T-helper 2 cell treated with Interferon-gamma antibody and Interleukin-4, amounts not matched to agents 100 ng/mL and 5 ng/mL, for 36 hours (primary cell): ENCODE results near the gene AMT. TPM values are rescaled to one million over a fixed set of nuclear protein-coding genes. Genes with fewer than 3 reads are reported as not detected.
"Not testable (repeated sequence)": the region's sequence is repeated elsewhere in the genome, so short reads cannot be mapped to it uniquely, and the experiment has no call there.

Experiments used
- intact Hi-C: fragments of 100-400 bp; cut with micrococcal nuclease; formaldehyde crosslinking; loops from one replicate; pipeline ENCODE4 v1.15.1; 2023
- total RNA-seq: library from RNA; stranded (reverse); gene quantifications from 2 replicates; pipeline ENCODE4 v1.2.3, GENCODE V29; 2022

The AMT gene
- total RNA-seq, 1 donor from 2014 or later = 4.8 TPM

DNA sequence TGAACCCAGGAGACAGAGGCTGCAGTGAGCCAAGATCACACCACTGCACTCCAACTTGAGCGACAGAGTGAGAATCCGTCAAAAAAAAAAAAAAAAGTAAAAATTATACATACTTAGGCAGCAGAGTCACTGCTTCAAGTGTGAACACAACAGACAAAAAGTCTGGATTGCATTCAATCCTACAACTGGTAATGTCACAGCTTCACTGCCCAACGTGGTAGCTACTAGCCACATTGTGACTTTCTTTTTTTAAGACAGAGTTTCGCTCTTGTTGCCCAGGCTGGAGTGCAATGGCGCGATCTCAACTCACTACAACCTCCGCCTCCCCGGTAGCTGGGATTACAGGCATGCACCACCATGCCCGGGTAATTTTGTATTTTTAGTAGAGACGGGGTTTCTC, 31.0 kb downstream of the AMT start:
- intact Hi-C loops = not testable (repeated sequence)

DNA sequence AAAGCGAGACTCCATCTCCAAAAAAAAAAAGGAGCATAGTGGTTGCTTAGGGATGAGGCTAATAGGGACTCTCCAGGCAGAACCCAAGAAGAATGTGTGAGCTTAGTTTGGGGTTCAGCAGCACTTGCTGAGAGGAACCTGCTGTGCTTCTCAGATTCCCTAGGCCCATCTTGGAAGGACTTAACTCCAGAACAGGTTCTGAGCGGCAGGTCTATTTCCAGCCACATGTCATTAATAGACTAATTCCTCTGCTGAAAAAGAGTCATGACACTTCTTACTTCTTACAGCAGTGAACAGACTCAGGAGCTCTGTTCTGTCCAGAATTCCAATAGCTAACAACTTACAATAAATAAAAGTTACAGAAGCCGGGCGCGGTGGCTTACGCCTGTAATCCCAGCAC, 33.0 kb downstream of the AMT start:
- intact Hi-C loops = no loop called here

DNA sequence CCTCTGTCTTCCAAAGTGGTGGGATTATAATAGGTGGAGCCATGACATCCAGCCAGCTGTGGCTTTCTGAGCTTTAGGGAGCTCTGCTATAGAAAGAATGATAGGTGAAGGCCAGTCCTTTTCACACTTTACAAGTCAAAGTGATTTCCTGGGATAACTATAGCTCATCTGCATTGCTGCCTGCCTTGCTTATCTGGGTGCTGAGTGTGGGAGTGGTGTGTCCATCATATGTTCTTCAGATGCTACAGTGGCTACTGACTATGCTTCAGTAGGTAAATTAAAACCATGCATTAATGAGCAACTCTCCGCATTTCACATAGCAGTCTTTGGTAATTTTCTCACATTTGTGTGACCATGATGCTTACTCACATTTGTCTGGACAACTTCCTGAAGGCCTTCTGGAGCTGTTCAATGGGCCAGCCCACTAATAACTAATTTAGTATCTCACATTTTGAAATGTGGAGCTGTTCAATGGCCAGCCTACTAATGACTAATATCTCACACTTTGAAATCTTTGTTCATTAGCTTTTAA, 33.9 kb downstream of the AMT start:
- intact Hi-C loops = no loop called here

DNA sequence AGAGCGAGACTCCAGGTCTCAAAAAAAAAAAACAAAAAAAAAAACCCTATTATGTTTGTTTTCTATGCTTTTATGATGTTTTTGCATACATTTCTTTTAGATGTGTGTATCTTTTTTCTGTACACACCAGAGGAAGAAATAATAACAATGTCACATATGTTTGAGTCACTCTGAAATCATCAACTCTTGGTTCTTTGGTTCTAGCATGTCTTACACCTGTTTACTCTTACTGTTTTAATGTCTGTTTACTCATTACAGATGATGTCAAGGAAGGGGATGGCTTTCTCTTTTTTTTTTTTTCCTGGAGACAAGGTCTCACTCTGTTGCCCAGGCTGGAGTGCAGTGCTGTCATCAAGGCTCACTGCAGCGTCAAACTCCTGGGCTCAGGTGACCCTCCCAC, 34.6 kb downstream of the AMT start:
- intact Hi-C loops = no loop called here

DNA sequence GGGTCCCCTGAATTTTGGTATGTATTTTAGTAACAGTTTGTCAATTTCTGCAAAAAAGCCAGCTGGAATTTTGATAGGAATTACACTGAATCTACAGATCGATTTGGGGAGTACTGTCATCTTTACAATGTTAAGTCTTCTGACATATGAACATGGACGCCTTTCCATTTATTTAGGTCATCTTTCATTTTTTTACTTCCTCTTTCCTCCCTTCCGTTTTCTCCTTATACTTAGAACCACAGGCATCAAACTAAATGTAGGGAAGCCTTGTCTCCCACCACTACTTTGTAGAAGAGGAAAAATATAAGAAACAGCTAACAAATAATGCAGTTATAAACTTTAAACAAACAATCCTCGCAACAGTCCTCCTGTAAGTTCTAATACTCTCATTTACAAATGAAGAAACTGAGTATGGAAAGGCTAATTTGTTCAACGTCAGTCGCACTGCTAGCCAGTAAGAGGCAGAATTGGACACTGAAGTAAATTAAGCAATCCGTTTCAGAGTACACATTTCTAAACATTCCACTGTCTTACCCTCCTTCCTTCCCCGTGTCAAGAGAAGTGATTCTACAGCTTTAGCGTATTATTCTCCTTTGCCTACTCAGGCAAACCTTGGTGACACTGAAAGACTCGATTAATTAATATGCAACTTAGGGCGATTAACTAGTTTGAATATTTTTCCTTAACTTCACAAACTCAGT, 36.1 kb downstream of the AMT start:
- intact Hi-C loops = no loop called here

DNA sequence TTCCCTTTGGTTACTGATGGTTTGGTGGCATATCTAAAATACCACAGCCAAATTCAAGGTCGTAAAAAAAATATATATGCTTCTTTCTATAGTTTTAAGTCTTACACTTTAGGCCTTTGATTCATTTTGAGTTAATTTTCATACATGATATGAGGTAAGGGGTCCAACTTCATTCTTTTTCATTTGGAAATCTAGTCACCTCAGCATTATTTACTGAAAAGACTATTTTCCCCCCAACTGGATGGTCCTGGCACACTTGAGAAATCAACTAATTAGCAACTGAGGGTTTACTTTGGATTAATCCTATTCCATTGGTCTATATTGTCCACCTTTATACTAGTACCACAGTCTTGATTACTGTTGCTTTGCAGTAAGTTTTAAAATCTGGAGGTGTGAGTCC, 36.7 kb downstream of the AMT start:
- intact Hi-C loops = no loop called here

DNA sequence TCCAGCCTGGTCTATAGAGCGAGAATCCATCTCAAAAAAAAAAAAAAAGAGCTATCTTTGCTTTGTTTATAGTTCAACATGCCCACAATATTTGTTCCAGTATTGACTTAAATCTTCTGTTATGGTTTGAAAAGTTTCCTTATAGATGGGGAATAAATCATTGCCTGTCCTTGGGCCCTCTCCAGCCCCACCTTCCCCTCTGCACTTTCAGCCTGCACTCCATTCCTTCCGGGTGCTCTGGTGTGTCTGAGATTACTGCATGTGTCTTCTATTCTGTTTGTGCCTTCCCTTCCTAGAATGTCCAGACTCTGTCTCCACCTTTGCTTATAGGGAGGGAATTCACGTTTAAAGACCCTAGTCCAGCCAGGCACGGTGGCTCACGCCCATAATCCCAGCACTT, 38.9 kb downstream of the AMT start:
- intact Hi-C loops = no loop called here

DNA sequence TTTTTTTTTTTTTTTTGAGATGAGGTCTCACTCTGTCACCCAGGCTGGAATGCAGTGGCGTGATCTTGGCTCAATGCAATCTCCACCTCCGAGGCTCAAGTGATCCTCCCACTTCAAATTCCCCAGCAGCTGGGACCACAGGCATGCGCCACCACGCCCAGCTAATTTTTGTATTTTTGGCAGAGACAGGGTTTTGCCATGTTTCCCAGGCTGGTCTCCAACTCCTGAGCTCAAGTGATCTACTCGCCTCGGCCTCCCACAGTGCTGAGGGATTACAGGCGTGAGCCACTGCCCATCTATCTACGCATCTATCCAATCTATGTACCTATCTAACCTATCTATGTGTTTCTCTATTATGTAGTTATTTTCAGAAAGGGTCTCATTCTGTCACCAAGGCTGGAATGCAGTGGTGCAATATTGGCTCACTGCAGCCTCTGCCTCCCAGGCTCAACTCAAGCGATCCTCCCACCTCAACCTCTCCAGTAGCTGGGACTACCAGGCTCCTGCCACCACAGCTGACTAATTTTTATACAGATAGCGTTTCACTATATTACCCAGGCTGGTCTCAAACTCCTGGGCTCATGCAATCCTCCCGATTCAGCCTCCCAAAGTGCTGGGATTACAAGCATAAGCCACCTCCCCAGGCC, 43.9 kb downstream of the AMT start:
- intact Hi-C loops = no loop called here

DNA sequence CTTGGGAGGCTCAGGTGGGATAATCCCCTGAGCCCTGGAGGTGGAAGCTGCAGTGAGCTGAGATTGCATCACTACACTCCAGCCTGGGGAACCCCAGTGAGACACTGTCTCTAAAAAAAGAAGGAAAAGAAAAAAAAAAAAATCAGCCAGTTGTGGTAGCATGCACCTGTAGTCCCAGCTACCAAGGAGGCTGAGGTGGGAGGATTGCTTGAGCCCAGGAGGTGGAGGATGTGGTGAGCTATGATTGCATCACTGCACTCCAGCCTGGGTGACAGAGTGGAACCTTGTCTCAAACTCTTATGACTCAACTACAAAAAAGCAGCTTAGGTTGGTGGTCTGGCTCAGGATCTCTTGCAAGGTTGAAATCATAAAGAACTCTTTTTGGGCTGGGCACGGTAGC, 44.8 kb downstream of the AMT start:
- intact Hi-C loops = no loop called here

DNA sequence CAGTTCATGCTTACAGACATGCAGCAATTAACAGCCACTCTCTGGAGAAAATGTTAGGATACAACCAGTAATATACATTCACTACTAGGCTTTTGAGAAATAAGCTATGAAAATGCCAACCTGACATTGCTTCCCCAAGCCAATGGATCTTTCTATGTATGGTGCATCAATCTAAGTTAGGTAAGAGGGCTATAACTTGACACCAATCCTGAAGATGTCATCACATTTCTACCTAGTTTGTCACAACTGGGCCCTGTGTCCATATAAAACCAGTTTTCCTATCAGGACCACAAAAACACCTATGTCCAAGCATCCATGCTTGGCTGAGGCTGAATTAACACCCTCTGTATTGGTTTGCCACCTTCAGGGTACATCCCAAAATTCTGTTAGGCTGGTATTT, 50.3 kb downstream of the AMT start:
- intact Hi-C loops = no loop called here

DNA sequence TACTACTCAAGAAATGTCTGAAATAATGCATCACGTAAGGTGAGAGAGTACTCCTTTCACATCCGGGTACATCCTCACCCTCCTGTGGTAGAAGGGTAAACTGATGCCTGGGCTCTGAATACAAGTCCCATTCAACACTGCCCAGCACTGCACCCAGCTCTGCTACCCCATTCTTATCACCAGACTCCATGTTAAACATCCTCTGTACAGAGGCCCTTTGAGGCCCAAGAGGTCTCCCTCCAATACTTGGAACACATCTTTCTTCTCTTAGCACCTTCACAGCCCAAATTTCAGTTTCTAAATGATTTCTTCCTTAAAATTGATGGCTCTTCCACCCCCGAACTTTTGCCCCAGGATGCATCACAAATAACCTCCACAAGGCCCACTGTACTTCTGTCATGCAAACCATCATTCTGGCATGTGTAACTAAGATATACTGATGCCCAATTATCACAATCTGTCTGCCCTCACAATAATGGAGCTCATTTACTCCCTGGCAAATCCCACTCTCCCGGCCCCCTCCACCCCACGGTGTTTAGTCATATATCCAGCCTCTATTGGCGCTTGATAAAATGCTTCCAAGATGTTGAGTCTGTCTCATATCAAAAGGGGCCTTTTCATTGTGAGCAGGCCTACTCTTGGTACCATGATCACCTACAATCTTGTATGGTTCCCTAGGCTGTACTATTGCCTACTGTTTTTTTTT, 51.5 kb downstream of the AMT start:
- intact Hi-C loops = no loop called here

Other genes with a start within 250 kb of the AMT start
- gene C3orf62, start 145.2 kb downstream of the AMT start, total RNA-seq = 11.6 and 12.7 TPM in 2 replicates
- 84.2 and 87.9 TPM in 2 replicates for gene USP4, start 82.4 kb downstream of the AMT start, total RNA-seq
- 118 and 123 TPM in 2 replicates for gene GPX1, start 64.1 kb downstream of the AMT start, total RNA-seq
- 450 and 466 TPM in 2 replicates for gene RHOA, start 10.5 kb downstream of the AMT start, total RNA-seq
- gene TCTA, start 10.1 kb downstream of the AMT start, total RNA-seq = 24.6 and 26.6 TPM in 2 replicates
- gene NICN1, start 6.9 kb upstream of the AMT start, total RNA-seq = 21.1 and 21.6 TPM in 2 replicates
- 19.5 and 19.6 TPM in 2 replicates for gene DAG1, start 47.8 kb upstream of the AMT start, total RNA-seq
- gene BSN, start 132.0 kb upstream of the AMT start, total RNA-seq = 0.07 TPM in 2 replicates